ENCODE data around the gene NPM3. TPM values are rescaled to one million over a fixed set of nuclear protein-coding genes. Genes with fewer than 3 reads are reported as not detected.
A peak's percentile ranks its signal among the peaks of the same experiment; 100 is the strongest.

NPM3 gene
- 92.8 and 96.7 TPM in 2 replicates for total RNA-seq

- DNase-seq: peak; percentile 82
These were observed at the start of gene NPM3 for GRCh38 chr10:101782811-101783735. NPM3 (minus strand) TSS chr10:101783446; CDS start chr10:101783390, 56 bp downstream.

GRCh38 chr10:101832325-101832771 lies 49.1 kb upstream of the NPM3 start:
- no peak for DNase-seq

- DNase-seq: no peak
These were observed 48.0 kb upstream of the NPM3 start for GRCh38 chr10:101831169-101831811.

- DNase-seq: peak; percentile 93
These were observed 47.3 kb upstream of the NPM3 start for GRCh38 chr10:101830322-101831168.

GRCh38 chr10:101829561-101830315 lies 46.5 kb upstream of the NPM3 start:
- DNase-seq: peak; percentile 48

- DNase-seq: no peak
These were observed 45.7 kb upstream of the NPM3 start for GRCh38 chr10:101828766-101829551.

- no peak for DNase-seq
These were observed 44.8 kb upstream of the NPM3 start for GRCh38 chr10:101827919-101828600.

- DNase-seq: no peak
These were observed 43.7 kb upstream of the NPM3 start for GRCh38 chr10:101826852-101827434.

GRCh38 chr10:101824736-101825135 lies 41.5 kb upstream of the NPM3 start:
- DNase-seq: no peak

- no peak for DNase-seq
These were observed 35.8 kb upstream of the NPM3 start for GRCh38 chr10:101818872-101819633.

GRCh38 chr10:101818119-101818871 lies 35.0 kb upstream of the NPM3 start, which contains the start of gene OGA:
OGA (minus strand) TSS chr10:101818444; CDS start chr10:101818022, 422 bp downstream.
- DNase-seq: peak; percentile 100

- peak; percentile 94 for DNase-seq
These were observed 34.3 kb upstream of the NPM3 start for GRCh38 chr10:101817337-101818118.

- no peak for DNase-seq
These were observed 33.7 kb upstream of the NPM3 start for GRCh38 chr10:101816913-101817336.

- no peak for DNase-seq
These were observed 33.1 kb upstream of the NPM3 start for GRCh38 chr10:101816376-101816775.

GRCh38 chr10:101814466-101815071 lies 31.3 kb upstream of the NPM3 start:
- no peak for DNase-seq

- DNase-seq: no peak
These were observed 29.4 kb upstream of the NPM3 start for GRCh38 chr10:101812606-101813005.

GRCh38 chr10:101807158-101807557 lies 23.9 kb upstream of the NPM3 start:
- no peak for DNase-seq

All from dermis blood vessel endothelial cell (primary cell).